T47D (cell line): ENCODE measurements around the gene LRBA.

Experiments
- DNase-seq, 2 experiments: peaks; one replicate each; pipeline versions ENCODE4 v3.0.0 to v3.0.0-alpha.2; 2011 to 2012; ENCODE audit warnings: low read depth in 1 of 2, low spot score in 1 of 2
- JUND ChIP-seq: IDR thresholded peaks from 2 replicates; pipeline ENCODE4 v1.6.1; 2012; ENCODE audit warnings: low read depth
- in situ Hi-C: cut with HindIII; loops from 2 replicates; pipeline ENCODE4 v1.10.0; 2016; ENCODE audit warnings: low sequenced_read_pairs, low pct_unique_long_range_greater_than_20kb

LRBA gene

GRCh38 chr4:150817017-150817416, 198.1 kb downstream of the LRBA start:
- in situ Hi-C loops, result no loop called here
- no peak for DNase-seq
- TF ChIP-seq JUND, result no peak

- DNase-seq, result no peak
- in situ Hi-C loops, result no loop called here
- TF ChIP-seq JUND, result no peak
These were observed 198.6 kb downstream of the LRBA start for GRCh38 chr4:150816491-150816890.

DNA sequence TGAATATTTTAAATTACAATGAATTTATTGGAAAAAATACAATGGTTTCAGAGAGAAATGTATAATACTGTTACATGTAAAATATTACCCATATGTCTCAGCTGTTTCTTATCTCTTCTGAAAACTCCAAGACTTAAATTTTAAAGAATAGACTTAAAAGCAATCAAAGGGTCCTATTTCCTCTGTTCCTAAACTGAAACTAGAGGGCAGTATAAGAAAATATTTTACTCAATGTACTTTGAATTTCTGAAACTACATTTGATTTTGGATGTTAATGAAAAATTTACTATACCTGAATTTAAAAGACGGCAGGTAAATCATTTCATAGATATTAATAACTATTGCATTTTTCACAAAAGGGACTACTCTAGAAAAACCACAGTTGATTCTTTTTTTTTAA, 200.2 kb downstream of the LRBA start:
- TF ChIP-seq JUND, result no peak
- no peak for DNase-seq

GRCh38 chr4:150805183-150806025, 209.7 kb downstream of the LRBA start:
- in situ Hi-C loops, result no loop called here
- no peak for TF ChIP-seq JUND
- no peak for DNase-seq

More for the DNA sequence above, 200.2 kb downstream of the LRBA start:
- in situ Hi-C loops, result no loop called here

GRCh38 chr4:150801833-150802232, 213.3 kb downstream of the LRBA start:
- DNase-seq, result no peak
- no peak for TF ChIP-seq JUND
- in situ Hi-C loops, result no loop called here

DNA sequence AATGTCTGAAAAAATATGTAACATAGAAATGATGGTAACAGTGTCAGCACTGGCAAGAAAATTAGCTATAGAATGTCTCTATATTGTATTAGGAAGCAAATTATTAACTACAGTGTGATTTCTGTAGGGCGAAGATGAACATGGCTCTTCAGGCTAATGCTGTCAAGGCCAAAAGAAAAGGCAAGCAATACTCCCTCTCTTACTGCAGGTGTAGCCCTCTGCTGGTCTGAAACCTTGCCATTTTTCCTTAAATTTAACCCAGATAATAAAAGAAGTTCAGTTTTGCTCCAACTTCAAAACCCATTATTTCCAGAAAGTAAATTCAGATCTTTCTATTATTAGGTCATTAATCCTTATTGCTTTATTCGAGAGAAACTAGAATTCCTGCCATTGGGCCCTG, 215.9 kb downstream of the LRBA start:
- no peak for TF ChIP-seq JUND
- in situ Hi-C loops, result no loop called here

GRCh38 chr4:150794706-150795105, 220.4 kb downstream of the LRBA start:
- in situ Hi-C loops, result no loop called here
- TF ChIP-seq JUND, result no peak
- DNase-seq, result no peak

More for the DNA sequence above, 215.9 kb downstream of the LRBA start:
- DNase-seq, result no peak

GRCh38 chr4:150789864-150790263, 225.2 kb downstream of the LRBA start:
- DNase-seq, result no peak
- TF ChIP-seq JUND, result no peak
- in situ Hi-C loops, result no loop called here

DNA sequence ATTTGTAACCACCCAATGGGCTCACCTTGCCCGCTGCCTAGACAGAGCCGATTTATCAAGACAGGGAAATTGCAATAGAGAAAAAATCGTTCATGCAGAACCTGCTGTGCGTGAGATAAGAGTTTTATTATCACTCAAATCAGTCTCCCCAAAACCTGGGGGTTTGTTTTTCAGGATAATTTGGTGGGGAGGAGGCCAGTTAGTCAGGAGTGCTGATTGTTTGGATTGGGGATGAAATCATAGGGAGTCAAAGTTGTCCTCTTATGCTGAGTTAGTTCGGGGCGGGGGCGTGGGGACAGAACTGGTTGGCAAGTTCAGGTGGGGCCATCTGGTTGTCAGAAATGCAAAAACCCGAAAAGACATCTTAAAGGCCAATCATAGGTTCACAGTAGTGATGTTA, 230.1 kb downstream of the LRBA start:
- in situ Hi-C loops, result no loop called here
- no peak for DNase-seq
- no peak for TF ChIP-seq JUND

GRCh38 chr4:150784305-150784704, 230.8 kb downstream of the LRBA start:
- DNase-seq, result no peak
- TF ChIP-seq JUND, result no peak
- in situ Hi-C loops, result no loop called here

DNA sequence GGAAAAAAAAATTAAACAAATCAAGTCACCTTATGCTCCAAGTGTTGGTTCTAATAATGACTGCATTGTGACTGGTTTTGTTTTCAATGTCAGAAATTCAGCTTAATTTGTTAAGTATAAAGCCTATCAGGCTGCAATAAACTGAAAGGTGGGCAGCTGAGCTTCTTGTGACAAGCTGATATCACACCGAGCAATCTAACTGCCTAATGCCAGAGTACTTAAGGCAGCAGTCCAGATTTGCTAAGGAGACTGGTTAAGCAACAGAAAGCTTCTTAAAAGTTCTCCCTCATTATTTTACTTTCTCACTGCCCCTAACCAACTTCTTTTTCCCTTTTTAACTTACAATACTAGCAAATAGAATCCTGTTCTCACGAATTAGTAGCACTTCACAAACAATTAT, 232.2 kb downstream of the LRBA start:
- no peak for TF ChIP-seq JUND
- in situ Hi-C loops, result no loop called here

GRCh38 chr4:150782311-150782710, 232.8 kb downstream of the LRBA start:
- no peak for TF ChIP-seq JUND
- in situ Hi-C loops, result no loop called here
- DNase-seq, result peak in 1 of 2 experiments; percentile 34

More for the DNA sequence above, 232.2 kb downstream of the LRBA start:
- DNase-seq, result peak in 1 of 2 experiments; percentile 4

GRCh38 chr4:150781191-150781590, 233.9 kb downstream of the LRBA start:
- in situ Hi-C loops, result no loop called here
- DNase-seq, result no peak
- no peak for TF ChIP-seq JUND

- no peak for DNase-seq
- in situ Hi-C loops, result no loop called here
- no peak for TF ChIP-seq JUND
These were observed 235.4 kb downstream of the LRBA start for GRCh38 chr4:150779707-150780106.
